K562 (cell line): ENCODE results near the gene PTCH2. TPM values are rescaled to one million over a fixed set of nuclear protein-coding genes. Genes with fewer than 3 reads are reported as not detected.

Experiments
- CUX1 ChIP-seq: fragments of 200-800 bp; sonication (Bioruptor generic); IDR thresholded peaks from 2 replicates; pipeline ENCODE4 v1.6.1; 2016; ENCODE audit warnings: missing genetic modification characterization, missing compliant biosample characterization
- HDAC2 ChIP-seq: fragments of 450-650 bp; IDR thresholded peaks from 2 replicates; pipeline ENCODE4 v1.6.1; 2016; ENCODE audit warnings: mild to moderate bottlenecking
- HIVEP1 ChIP-seq: fragments of 250-450 bp; sonication (Bioruptor Pico); IDR thresholded peaks from 2 replicates; pipeline ENCODE4 v1.4.0; 2020; ENCODE audit warnings: mild to moderate bottlenecking
- JUN ChIP-seq, 2 experiments: sonication (generic) in 1 of 2; formaldehyde crosslinking in 1 of 2; IDR thresholded peaks; 2 replicates each; pipeline versions ENCODE4 v1.6.1 to v1.8.0; 2012 to 2022; ENCODE audit warnings: borderline replicate concordance in 2 of 2, mild to moderate bottlenecking in 2 of 2, improper control_type of control experiment in 1 of 2, low read depth in 1 of 2, low read length in 1 of 2, missing genetic modification reagents in 1 of 2
- PHF20 ChIP-seq: fragments of 450-650 bp; IDR thresholded peaks from 2 replicates; pipeline ENCODE4 v1.6.1; 2018; ENCODE audit not compliant: partially characterized antibody
- RB1 ChIP-seq: fragments of 450-650 bp; IDR thresholded peaks from 2 replicates; pipeline ENCODE4 v1.6.1; 2017; ENCODE audit warnings: low read depth, mild to moderate bottlenecking
- TEAD1 ChIP-seq, 2 experiments: fragments of 450-650 bp in 1 of 2; sonication (generic) in 1 of 2; formaldehyde crosslinking; IDR thresholded peaks; 2 replicates each; pipeline versions ENCODE4 v1.4.0 to v1.8.0; 2020 to 2022; ENCODE audit warnings: mild to moderate bottlenecking in 2 of 2, missing genetic modification reagents in 1 of 2
- TFAM ChIP-seq: fragments of 250-450 bp; sonication (Bioruptor Pico); conservative IDR thresholded peaks from 2 replicates; pipeline ENCODE4 v1.5.0; 2021; ENCODE audit warnings: mild to moderate bottlenecking, moderate library complexity
- ZNF76 ChIP-seq: fragments of 250-450 bp; sonication (Bioruptor Pico); IDR thresholded peaks from 2 replicates; pipeline ENCODE4 v1.4.0; 2020; ENCODE audit warnings: mild to moderate bottlenecking, moderate library complexity, borderline replicate concordance
- polyA plus RNA-seq, 8 experiments: library from polyadenylated mRNA; depleted of rRNA in 4 of 8; stranded (reverse) in 5 of 8; unstranded in 3 of 8; fragments of >200 nt; fragmentation: Nextera tagmentation in 2 of 8; fragmentation: Illumina TruSeq in 1 of 8; extraction: Ambion mirVana in 2 of 8; extraction: Trizol in 1 of 8; gene quantifications; 2 replicates each; pipeline versions ENCODE4 v1.2.1 to v1.2.3, GENCODE V29; 2011 to 2014; ENCODE audit warnings: inconsistent platforms in 1 of 8, missing spikeins in 1 of 8
- total RNA-seq, 7 experiments: library from RNA; depleted of rRNA in 6 of 7; stranded (reverse); fragments of >200 nt in 6 of 7; fragmentation: Illumina TruSeq in 2 of 7; extraction: Trizol in 2 of 7; gene quantifications; 2 replicates each; pipeline versions ENCODE4 v1.2.1 to v1.2.3, GENCODE V29; 2011 to 2021; ENCODE audit warnings: low replicate concordance in 1 of 7
- TF ChIP-seq, protein P1 (sequence below): sonication (generic); formaldehyde crosslinking; IDR thresholded peaks from 2 replicates; pipeline ENCODE4 v1.8.0; 2022; ENCODE audit warnings: missing genetic modification reagents, mild to moderate bottlenecking, moderate library complexity, borderline replicate concordance
- TF ChIP-seq, protein P2 (sequence below), 2 experiments: fragments of 450-650 bp; formaldehyde crosslinking in 1 of 2; IDR thresholded peaks; 2 replicates each; pipeline versions ENCODE4 v1.4.0 to v1.6.1; 2014 to 2020; ENCODE audit warnings: mild to moderate bottlenecking in 2 of 2, borderline replicate concordance in 1 of 2, low read depth in 1 of 2

The PTCH2 gene
- total and polyA plus RNA-seq, 9 of the 15 experiments (the other 6 are each of a cell fraction or from before 2014, with no cell fraction given), result 0.15 to 27.3 (median 0.48) TPM; not detected in 1

DNA sequence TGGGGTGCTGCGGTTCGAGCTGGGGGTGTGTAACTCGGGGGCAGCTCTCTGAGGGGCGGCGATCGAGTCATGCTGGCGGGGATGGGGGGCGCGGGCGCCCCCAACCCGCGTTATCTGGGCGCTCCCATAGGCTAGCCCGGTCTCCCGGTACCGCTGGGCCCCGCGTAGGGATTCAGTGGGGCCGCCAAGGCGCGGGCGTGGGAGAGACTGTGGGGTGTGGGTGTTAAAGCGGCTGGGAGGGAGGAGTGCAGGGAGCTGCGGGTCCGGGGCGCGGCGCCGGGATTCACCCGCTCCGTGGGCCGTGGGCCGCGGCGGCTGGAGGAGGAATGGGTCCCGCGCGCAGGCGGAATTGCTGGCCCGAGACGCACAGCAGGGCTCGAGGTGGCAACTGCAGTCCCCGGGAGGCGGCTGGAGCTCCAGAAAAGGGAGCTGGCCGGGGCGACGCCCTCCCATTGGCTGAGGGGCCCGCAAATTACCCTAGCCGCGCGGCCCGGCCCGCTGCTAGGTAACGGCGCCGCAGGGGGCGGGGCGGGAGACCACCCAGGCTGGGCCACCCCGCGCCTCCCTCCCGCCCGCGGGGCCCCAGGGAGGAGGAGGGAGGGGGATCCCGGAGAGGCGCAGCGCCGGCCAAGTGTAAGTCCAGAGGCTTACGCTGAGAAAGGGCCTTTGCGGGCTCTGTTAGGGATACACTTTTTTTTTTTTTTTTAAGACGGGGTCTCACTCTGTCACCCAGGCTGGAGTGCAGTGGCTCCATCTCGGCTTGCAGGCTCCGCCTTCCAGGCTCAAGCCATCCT, at the start of gene PTCH2 (continued):
- TF ChIP-seq JUN (IDR thresholded peaks at IDR 0.05; ENCODE audit: borderline replicate concordance, low read depth, low read length) (no peak), JUN (CRISPR knock-in tag; IDR thresholded peaks at IDR 0.05; ENCODE audit: borderline replicate concordance) (no peak), CUX1 (no peak), HIVEP1 (peak; percentile 10; the same call in 1 of the 2 replicates), ZNF76 (CRISPR knock-in tag) (0 out of 2 replicates have a peak, but pooled peaks have one; percentile 10), RB1 (peak; percentile 64; the same call in 1 of the 2 replicates), PHF20 (peak; percentile 33), TFAM (CRISPR knock-in tag) (no peak), TEAD1 (CRISPR knock-in tag; IDR thresholded peaks at IDR 0.05) (peak in 1 of 2 experiments; percentile 55; a peak in 1 of 4 replicates), HDAC2 (0 out of 2 replicates have a peak, but pooled peaks have one; percentile 20)
- TF ChIP-seq, protein P1, sequence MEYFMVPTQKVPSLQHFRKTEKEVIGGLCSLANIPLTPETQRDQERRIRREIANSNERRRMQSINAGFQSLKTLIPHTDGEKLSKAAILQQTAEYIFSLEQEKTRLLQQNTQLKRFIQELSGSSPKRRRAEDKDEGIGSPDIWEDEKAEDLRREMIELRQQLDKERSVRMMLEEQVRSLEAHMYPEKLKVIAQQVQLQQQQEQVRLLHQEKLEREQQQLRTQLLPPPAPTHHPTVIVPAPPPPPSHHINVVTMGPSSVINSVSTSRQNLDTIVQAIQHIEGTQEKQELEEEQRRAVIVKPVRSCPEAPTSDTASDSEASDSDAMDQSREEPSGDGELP, result peak; percentile 71; the same call in 1 of the 2 replicates
- TF ChIP-seq, protein P2, sequence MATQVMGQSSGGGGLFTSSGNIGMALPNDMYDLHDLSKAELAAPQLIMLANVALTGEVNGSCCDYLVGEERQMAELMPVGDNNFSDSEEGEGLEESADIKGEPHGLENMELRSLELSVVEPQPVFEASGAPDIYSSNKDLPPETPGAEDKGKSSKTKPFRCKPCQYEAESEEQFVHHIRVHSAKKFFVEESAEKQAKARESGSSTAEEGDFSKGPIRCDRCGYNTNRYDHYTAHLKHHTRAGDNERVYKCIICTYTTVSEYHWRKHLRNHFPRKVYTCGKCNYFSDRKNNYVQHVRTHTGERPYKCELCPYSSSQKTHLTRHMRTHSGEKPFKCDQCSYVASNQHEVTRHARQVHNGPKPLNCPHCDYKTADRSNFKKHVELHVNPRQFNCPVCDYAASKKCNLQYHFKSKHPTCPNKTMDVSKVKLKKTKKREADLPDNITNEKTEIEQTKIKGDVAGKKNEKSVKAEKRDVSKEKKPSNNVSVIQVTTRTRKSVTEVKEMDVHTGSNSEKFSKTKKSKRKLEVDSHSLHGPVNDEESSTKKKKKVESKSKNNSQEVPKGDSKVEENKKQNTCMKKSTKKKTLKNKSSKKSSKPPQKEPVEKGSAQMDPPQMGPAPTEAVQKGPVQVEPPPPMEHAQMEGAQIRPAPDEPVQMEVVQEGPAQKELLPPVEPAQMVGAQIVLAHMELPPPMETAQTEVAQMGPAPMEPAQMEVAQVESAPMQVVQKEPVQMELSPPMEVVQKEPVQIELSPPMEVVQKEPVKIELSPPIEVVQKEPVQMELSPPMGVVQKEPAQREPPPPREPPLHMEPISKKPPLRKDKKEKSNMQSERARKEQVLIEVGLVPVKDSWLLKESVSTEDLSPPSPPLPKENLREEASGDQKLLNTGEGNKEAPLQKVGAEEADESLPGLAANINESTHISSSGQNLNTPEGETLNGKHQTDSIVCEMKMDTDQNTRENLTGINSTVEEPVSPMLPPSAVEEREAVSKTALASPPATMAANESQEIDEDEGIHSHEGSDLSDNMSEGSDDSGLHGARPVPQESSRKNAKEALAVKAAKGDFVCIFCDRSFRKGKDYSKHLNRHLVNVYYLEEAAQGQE (IDR thresholded peaks at IDR 0.05; ENCODE audit: borderline replicate concordance), result no peak
- TF ChIP-seq, protein P2 (CRISPR knock-in tag; IDR thresholded peaks at IDR 0.05; ENCODE audit: low read depth), result peak; percentile 18; the same call in 1 of the 2 replicates
